GM12878 (cell line): ENCODE data around the gene HOXC13. TPM values are rescaled to one million over a fixed set of nuclear protein-coding genes. Genes with fewer than 3 reads are reported as not detected.

Experiments used
- BHLHE40 ChIP-seq, 2 experiments: fragments of 450-650 bp in 1 of 2; IDR thresholded peaks; 2 replicates each; pipeline ENCODE4 v1.6.1; 2011 to 2017; ENCODE audit warnings: low read depth in 2 of 2, borderline replicate concordance in 1 of 2, improper control_type of control experiment in 1 of 2, low read length in 1 of 2, mild to moderate bottlenecking in 1 of 2
- CBX3 ChIP-seq: fragments of 200-600 bp; sonication (generic); IDR thresholded peaks from 2 replicates; pipeline ENCODE4 v1.6.1; 2016; ENCODE audit warnings: low read depth, borderline replicate concordance
- FOXK2 ChIP-seq: fragments of 450-650 bp; IDR thresholded peaks from 2 replicates; pipeline ENCODE4 v1.6.1; 2017; ENCODE audit warnings: mild to moderate bottlenecking, moderate library complexity
- MYB ChIP-seq: fragments of 150-350 bp; IDR thresholded peaks from 2 replicates; pipeline ENCODE4 v1.6.1; 2014; ENCODE audit warnings: mild to moderate bottlenecking, low read depth, low read length, borderline replicate concordance
- MYC ChIP-seq: IDR thresholded peaks from 2 replicates; pipeline ENCODE4 v1.6.1; 2011; ENCODE audit warnings: mild to moderate bottlenecking, low read length, moderate library complexity, inconsistent platforms; ENCODE audit not compliant: insufficient read depth, insufficient replicate concordance, insufficient read length, severe bottlenecking
- NR2F1 ChIP-seq: fragments of 450-650 bp; conservative IDR thresholded peaks from 2 replicates; pipeline ENCODE4 v1.6.1; 2017; ENCODE audit warnings: mild to moderate bottlenecking
- SIN3A ChIP-seq: IDR thresholded peaks from 2 replicates; pipeline ENCODE4 v1.6.1; 2012; ENCODE audit warnings: low read depth, low read length, improper control_type of control experiment
- polyA plus RNA-seq, 11 experiments: library from polyadenylated mRNA; depleted of rRNA in 4 of 11; unstranded in 6 of 11; stranded (reverse) in 5 of 11; fragments of >200 nt; fragmentation: Nextera tagmentation in 4 of 11; fragmentation: Illumina TruSeq in 1 of 11; extraction: Ambion mirVana in 4 of 11; extraction: Trizol in 1 of 11; gene quantifications; 1 replicate in 1 of 11; 2 replicates in 10 of 11; pipeline versions ENCODE4 v1.2.1 to v1.2.3, GENCODE V29; 2011 to 2016; ENCODE audit warnings: inconsistent platforms in 2 of 11, missing spikeins in 2 of 11, low read depth in 1 of 11
- total RNA-seq, 4 experiments: library from RNA; depleted of rRNA in 3 of 4; stranded (reverse); fragments of >200 nt in 3 of 4; fragmentation: Illumina TruSeq in 1 of 4; extraction: Trizol in 1 of 4; gene quantifications; 2 replicates each; pipeline versions ENCODE4 v1.2.1 to v1.2.3, GENCODE V29; 2013 to 2021
- TF ChIP-seq, protein P1 (sequence below): fragments of 450-650 bp; IDR thresholded peaks from 2 replicates; pipeline ENCODE4 v1.6.1; 2017; ENCODE audit warnings: mild to moderate bottlenecking, low read depth, inconsistent platforms; ENCODE audit not compliant: poor library complexity, severe bottlenecking

The HOXC13 gene
- total and polyA plus RNA-seq, 10 of the 15 experiments (the other 5 are each of a cell fraction or from before 2014, with no cell fraction given): not detected

DNA sequence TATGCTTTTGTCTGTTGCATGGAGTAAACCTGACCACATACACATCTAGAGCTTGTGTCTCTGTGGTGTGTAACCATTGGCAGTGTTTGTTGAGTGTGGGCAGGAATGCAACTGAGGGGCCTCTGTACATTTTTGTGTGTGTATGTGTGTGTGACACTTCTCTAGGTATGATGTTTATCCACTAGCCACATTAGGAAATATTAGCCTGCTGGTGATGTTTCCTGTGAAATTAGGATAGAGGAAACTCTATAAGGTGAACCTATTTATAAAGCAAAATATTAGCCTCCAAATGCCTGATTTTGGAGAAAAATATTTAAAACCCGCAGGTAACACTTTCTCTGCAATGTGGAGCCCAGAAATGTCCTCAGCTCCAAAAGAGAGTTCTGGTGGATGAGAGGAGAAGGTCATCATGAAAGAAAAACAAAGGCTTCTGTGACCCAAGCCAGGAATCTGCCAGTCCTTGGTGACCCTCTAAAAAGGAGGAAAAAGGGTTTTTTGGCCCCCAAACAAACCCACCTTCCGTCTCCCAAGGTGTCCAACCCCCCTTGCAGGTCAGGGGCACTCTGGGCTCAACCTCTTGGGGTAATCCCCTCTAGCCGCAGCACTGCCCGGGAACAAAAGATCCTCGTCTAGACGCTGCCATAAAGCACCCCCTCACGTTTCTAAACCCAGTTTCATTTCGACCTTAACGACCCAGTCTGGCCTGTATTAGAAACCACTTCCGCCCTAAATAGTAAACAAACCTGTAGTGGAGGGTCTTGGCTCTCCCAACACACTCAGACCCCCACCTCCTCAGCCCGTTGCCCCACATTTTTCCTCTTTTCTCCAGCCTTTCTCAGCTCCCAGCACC, 39.2 kb downstream of the HOXC13 start (continued):
- TF ChIP-seq BHLHE40 (IDR thresholded peaks at IDR 0.05; ENCODE audit: borderline replicate concordance in 1 of 2, low read depth in 2 of 2, low read length in 1 of 2) (peak; percentile 80 to 87), MYC (no peak), FOXK2 (no peak), NR2F1 (peak; percentile 48; the same call in 1 of the 2 replicates), SIN3A (no peak), MYB (no peak), CBX3 (no peak)
- TF ChIP-seq, protein P1, sequence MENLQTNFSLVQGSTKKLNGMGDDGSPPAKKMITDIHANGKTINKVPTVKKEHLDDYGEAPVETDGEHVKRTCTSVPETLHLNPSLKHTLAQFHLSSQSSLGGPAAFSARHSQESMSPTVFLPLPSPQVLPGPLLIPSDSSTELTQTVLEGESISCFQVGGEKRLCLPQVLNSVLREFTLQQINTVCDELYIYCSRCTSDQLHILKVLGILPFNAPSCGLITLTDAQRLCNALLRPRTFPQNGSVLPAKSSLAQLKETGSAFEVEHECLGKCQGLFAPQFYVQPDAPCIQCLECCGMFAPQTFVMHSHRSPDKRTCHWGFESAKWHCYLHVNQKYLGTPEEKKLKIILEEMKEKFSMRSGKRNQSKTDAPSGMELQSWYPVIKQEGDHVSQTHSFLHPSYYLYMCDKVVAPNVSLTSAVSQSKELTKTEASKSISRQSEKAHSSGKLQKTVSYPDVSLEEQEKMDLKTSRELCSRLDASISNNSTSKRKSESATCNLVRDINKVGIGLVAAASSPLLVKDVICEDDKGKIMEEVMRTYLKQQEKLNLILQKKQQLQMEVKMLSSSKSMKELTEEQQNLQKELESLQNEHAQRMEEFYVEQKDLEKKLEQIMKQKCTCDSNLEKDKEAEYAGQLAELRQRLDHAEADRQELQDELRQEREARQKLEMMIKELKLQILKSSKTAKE: peak; percentile 61
